ENCODE measurements around the gene RASSF8.

DNA sequence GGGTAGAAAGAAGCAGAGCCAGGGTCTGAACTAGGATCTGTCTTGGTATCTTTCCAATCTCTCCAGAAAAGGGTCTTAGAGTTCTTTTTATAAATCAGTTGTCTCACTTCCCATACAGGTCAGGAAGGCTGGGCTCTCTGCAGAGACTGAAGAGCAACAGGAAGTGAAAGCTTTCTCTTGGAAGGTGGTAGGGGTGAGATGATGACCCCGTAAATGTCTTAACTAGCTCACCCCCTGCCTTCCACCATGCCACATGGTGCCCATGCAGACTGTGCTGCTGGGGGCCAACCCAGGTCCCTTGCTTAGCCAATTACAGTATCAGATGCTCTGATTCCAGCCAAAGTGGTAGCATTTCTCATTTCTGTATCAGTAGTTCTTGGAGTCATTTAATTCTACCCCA lies 17.6 kb upstream of the RASSF8 start:
- TF ChIP-seq, protein P1, sequence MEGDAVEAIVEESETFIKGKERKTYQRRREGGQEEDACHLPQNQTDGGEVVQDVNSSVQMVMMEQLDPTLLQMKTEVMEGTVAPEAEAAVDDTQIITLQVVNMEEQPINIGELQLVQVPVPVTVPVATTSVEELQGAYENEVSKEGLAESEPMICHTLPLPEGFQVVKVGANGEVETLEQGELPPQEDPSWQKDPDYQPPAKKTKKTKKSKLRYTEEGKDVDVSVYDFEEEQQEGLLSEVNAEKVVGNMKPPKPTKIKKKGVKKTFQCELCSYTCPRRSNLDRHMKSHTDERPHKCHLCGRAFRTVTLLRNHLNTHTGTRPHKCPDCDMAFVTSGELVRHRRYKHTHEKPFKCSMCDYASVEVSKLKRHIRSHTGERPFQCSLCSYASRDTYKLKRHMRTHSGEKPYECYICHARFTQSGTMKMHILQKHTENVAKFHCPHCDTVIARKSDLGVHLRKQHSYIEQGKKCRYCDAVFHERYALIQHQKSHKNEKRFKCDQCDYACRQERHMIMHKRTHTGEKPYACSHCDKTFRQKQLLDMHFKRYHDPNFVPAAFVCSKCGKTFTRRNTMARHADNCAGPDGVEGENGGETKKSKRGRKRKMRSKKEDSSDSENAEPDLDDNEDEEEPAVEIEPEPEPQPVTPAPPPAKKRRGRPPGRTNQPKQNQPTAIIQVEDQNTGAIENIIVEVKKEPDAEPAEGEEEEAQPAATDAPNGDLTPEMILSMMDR (IDR thresholded peaks at IDR 0.05): no peak
- TF ChIP-seq EZH2 (IDR thresholded peaks at IDR 0.05): no peak
- no peak for TF ChIP-seq EZH2phosphoT487 (IDR thresholded peaks at IDR 0.05)
